Colon (tissue), 2 donors: ENCODE measurements around the gene STAT5B.
"Not testable (repeated sequence)": the region's sequence is repeated elsewhere in the genome, so short reads cannot be mapped to it uniquely, and the experiment has no call there.

Experiments
- FAIRE-seq: peaks from 2 replicates; lab custom pipeline; 2012; peaks lifted over from hg19 to GRCh38; lab: Jason Lieb, UNC
- donor health status: control.
- donor health status: control.

Gene STAT5B

GRCh38 chr17:42305543-42306384 is 29.6 kb upstream of the STAT5B start:
- FAIRE-seq, result no peak

- not testable (repeated sequence) for FAIRE-seq
Observed at GRCh38 chr17:42305031-42305330, 28.8 kb upstream of the STAT5B start.

GRCh38 chr17:42304187-42305030 is 28.2 kb upstream of the STAT5B start:
- FAIRE-seq, result no peak

DNA sequence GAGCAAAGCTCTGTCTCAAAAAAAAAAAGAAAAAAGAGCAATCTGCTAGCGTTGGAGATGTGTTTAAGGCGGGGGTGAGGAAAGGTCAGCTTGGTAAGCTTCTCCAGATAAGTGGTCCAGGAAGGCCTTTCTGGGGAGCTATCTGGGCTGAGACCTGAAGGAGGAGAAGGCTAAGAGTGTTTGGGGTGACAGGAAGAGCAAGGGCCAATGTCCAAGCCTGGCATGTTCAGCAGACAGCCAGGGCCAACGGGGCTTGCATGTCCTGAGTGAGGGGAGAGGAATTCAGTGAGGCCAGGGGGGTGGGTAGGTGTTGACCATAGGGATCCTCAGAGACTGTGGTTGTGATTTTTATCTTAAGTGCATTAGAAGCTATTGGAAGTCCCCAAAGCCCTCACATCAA is 27.5 kb upstream of the STAT5B start:
- no peak for FAIRE-seq

GRCh38 chr17:42301022-42301421 is 24.8 kb upstream of the STAT5B start:
- no peak for FAIRE-seq

DNA sequence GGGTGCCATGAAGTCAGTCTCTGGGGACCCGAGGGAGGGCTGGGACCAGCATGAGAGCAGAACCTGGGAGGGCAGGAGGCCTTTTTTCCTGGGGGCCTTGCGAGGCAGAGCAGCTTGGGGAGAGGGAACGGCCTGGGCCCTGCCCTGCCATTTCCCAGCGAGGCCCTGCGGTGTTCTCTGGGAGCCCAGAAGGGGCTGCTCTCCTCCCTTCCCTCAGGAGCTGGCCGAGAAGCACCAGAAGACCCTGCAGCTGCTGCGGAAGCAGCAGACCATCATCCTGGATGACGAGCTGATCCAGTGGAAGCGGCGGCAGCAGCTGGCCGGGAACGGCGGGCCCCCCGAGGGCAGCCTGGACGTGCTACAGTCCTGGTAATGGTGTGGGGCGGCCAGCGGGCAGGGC is 23.7 kb upstream of the STAT5B start:
- FAIRE-seq, result not testable (repeated sequence)

DNA sequence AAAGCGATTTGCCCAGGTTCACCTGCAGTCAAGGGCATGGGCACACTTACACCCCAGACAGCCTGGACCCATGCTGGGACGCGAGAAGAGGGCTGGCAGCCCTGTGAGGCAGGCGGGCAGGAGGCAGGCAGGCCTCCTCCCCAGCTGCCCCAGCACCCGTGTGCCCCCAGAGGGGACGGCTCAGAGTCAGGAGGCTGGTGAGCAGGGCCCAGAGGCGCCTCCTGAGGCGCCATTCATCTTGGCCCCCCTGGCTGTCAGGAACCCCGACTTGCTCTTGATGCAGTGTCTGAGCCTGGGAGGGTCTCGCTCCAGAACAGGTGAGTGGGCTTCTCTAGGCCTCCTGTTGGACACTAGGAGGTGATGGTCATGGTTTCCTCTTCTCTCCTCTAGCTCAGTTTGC is 23.2 kb upstream of the STAT5B start:
- FAIRE-seq, result not testable (repeated sequence)

GRCh38 chr17:42297775-42298174 is 21.6 kb upstream of the STAT5B start:
- FAIRE-seq, result not testable (repeated sequence)

- FAIRE-seq, result no peak
Observed at GRCh38 chr17:42296012-42296411, 19.8 kb upstream of the STAT5B start.

DNA sequence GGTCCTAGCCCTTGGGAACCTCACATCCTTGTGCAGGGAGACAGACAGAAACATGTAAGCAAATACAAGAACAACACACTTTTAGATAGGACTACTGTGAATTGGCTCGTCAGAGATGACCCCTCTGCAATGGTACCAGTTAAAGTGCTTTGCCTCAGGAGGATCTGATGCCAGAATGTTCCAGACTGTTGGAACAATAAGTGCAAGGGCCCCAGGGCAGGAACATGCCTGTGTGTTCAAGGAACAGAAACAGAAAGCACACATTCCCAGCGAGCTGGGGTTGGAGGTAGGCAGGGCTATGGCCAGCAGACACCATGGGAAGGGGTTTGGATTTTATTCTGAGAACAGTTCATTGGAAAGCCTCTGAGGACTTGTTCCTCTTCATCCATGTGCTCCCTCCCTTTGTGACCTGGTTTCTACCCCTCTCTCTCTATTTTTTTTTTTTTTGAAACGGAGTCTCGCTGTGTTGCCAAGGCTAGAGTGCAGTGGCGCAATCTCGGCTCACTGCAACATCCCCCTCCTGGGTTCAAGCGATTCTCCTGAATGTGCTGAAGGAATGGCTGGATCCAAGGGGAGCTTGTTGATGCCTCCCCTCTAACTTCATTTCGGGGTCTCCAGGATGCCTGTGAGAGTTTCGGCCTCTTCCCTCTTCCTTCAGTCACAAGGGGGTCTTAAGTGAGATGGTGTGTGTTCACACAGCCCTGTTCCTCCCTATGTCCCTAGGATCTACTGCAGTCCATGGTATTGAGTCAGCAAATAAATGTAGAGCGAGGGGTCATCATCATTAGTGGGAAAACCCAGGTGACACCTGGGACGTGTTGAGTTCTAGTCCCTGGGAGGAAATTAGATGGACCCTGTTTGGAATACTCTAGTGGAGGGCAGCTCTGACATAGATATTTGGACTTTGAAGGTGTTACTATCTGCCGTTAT is 18.5 kb upstream of the STAT5B start:
- FAIRE-seq, result no peak

DNA sequence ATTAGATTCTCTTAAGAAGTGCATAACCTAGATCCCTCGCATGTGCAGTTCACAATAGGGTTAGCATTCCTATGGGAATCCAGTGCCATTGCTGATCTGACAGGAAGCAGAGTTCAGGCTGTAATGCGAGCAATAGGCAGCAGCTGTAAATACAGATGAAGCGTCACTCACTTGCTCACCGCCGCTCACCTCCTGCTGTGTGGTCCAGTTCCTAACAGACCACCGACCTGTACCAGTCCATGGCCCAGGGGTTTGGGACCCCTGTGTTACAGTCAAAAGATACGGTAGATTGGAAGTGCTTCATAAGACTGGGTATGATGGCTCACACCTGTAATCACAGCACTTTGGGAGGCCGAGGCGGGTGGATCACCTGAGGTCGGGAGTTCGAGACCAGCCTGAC is 14.9 kb upstream of the STAT5B start:
- FAIRE-seq, result no peak

GRCh38 chr17:42290577-42290976 is 14.4 kb upstream of the STAT5B start:
- FAIRE-seq, result no peak

DNA sequence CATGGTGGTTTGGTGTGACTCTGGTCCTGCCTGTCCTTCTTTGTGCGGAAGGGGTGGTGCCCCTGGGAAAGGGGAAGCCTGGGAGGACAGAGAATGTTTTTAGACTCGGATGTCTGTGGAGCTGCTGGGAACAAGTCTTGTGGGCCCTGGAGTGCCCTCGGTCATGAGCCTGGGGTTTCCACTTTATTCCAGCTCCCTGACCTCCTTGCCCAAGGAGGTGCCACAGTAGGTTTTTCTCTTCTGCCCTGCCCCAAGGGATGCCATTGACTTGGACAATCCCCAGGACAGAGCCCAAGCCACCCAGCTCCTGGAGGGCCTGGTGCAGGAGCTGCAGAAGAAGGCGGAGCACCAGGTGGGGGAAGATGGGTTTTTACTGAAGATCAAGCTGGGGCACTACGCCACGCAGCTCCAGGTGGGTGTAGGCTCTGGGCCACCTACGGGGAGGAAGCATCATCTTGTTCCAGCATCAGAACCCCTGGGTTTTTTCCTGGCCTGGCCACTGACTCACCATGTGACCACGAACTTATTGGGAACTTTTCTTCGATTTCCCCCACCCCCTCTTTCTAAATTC is 13.5 kb upstream of the STAT5B start:
- no peak for FAIRE-seq

GRCh38 chr17:42288803-42289610 is 12.8 kb upstream of the STAT5B start:
- no peak for FAIRE-seq

DNA sequence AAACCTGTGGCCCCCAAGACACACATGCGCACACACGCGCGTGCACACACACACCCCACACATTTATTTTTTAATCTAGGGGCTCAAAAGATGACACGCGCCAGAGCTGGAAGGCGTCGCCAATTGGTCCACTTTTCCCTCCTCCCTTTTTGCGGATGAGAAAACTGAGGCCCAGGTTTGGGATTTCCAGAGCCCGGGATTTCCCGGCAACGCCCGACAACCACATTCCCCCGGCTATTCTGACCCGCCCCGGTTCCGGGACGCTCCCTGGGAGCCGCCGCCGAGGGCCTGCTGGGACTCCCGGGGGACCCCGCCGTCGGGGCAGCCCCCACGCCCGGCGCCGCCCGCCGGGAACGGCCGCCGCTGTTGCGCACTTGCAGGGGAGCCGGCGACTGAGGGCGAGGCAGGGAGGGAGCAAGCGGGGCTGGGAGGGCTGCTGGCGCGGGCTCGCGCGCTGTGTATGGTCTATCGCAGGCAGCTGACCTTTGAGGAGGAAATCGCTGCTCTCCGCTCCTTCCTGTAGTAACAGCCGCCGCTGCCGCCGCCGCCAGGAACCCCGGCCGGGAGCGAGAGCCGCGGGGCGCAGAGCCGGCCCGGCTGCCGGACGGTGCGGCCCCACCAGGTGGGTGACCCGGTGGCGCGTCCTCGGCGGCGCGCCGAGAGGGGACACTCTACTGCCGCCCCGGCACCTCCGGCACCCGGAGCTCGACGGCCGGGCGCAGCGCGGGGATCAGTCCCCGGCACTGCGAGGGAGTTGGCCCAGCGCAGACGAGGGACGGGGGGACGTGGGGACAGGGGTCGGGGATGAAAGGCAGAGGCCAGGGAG is 12.0 kb upstream of the STAT5B start, which contains the start of gene STAT5A:
STAT5A (plus strand) TSS at position 522 of the 826 bp plus-strand sequence. CDS start 914 bp downstream, outside the sequence.
- no peak for FAIRE-seq

DNA sequence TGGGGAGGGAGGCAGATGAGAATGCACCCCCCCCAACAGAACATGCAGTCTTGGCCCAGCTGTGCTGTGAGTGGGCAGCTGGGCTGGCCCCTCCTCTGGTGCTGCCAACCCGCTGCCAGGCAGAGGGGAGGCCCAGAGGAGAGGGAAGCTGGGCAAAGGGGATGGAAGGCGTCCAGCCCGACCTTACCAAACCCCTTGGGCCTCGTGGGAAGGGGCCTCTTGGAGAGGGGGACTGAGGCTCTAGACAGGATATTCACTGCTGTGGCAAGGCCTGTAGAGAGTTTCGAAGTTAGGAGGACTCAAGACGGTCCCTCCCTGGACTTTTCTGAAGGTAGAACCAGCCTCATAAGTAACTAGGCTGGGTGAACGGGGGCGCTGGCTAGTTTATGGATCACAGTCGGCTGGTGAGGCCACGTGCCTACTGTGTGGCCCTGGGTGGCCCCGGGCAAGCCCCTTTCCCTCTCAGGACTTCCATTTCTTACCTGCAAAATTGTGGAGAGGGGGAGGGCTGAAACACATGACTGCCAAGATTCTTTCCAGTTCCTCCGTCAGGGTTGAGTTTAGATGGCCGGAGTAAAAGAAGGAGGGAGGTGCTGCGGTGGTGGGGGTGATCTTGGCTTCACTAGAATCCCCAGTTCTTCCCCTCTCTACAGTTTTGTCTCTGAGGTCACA is 11.2 kb upstream of the STAT5B start:
- no peak for FAIRE-seq

DNA sequence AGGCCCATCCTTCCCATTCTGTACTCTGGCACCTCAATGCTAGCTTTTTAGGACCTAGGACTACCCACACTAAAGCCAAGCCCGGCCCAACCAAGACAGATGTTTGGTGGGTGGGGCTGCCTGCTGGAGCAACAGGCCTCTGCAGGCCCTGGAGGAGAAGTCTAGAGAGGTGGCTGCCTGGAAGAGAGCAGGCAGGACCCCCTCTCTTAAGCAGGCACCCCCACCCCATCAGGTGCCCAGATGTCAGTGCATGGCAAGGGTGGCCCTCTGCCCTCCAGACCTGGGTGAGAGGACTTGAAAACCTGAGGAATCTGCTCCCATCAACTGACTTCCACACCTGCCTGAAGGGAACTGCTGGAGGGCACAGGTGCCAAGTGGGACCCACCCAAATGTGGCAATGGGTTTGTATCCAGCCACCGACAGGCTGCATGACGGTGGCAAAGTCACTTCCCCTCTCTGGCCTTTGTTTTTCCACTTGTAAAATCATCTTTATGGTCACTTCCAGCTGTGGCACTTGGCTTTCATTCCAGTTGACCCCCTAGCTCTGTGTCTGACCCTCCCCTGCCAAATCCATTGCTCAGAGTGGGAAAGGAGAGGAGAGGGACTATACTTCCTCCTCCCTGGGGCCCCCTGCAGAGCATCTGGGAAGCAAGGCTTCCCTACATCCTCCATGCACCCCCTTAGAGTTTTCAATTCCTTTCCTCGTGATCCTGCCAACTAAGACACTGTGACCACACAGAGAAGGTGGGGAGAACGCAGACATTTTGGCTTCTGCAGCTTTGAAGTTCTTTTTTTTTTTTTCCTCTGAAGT is 10.4 kb upstream of the STAT5B start:
- FAIRE-seq, result no peak

- FAIRE-seq, result no peak
Observed at GRCh38 chr17:42285346-42286050, 9.3 kb upstream of the STAT5B start.
